B cell (primary cell): ENCODE results near the gene NPIPB8. TPM values are rescaled to one million over a fixed set of nuclear protein-coding genes. Genes with fewer than 3 reads are reported as not detected.
"Not testable (repeated sequence)": the region's sequence is repeated elsewhere in the genome, so short reads cannot be mapped to it uniquely, and the experiment has no call there.

Experiments
- ATAC-seq: fragments of 200-7000 bp; cut with Tn5 transposase; one replicate; pipeline ENCODE4 v1.10.0; 2021; ENCODE audit warnings: low read depth, mild to moderate bottlenecking, moderate number of reproducible peaks, moderate library complexity
- CTCF ChIA-PET: fragments of 350-600 bp; sonication (Branson Sonifier 250); formaldehyde crosslinking; loops from one replicate; lab custom pipeline; 2021; ENCODE audit warnings: antibody characterized with exemption, inconsistent platforms; lab: Charles Lee
- POLR2A ChIA-PET: fragments of 350-600 bp; sonication (Branson Sonifier 250); formaldehyde crosslinking; loops from one replicate; lab custom pipeline; 2021; ENCODE audit warnings: antibody characterized with exemption; lab: Charles Lee
- DNase-seq: peaks from one replicate; pipeline ENCODE4 v3.0.0; 2013
- H2AFZ ChIP-seq: 2 replicates; pipeline ENCODE4 v1.6.1; 2012; ENCODE audit warnings: mild to moderate bottlenecking, low read depth, low read length; ENCODE audit not compliant: insufficient read depth, poor library complexity, severe bottlenecking
- H3K27ac ChIP-seq, 2 donors: 1 replicate in 1 of 2; 2 replicates in 1 of 2; pipeline ENCODE4 v1.5.1; 2012 to 2013; ENCODE audit warnings: low read length in 2 of 2, mild to moderate bottlenecking in 2 of 2, moderate library complexity in 1 of 2
- H3K27me3 ChIP-seq, 4 experiments: fragments of 200-600 bp in 1 of 4; sonication (generic) in 1 of 4; replicated peaks in 1 of 4; 1 replicate in 2 of 4; 2 replicates in 2 of 4; pipeline versions ENCODE4 v1.6.1 to v1.7.0; 2013 to 2016; ENCODE audit warnings: low read length in 3 of 4, mild to moderate bottlenecking in 2 of 4, mixed read lengths in 1 of 4, moderate library complexity in 1 of 4; ENCODE audit not compliant: insufficient read depth in 4 of 4, control insufficient read depth in 3 of 4; ENCODE audit errors: control extremely low read depth in 1 of 4
- H3K36me3 ChIP-seq, 2 experiments: replicated peaks in 1 of 2; 1 replicate in 1 of 2; 2 replicates in 1 of 2; pipeline versions ENCODE4 v1.6.1 to v1.7.1; 2013; ENCODE audit warnings: low read length in 1 of 2; ENCODE audit not compliant: insufficient read depth in 2 of 2, control insufficient read depth in 1 of 2; ENCODE audit errors: control extremely low read depth in 1 of 2, extremely low read depth in 1 of 2
- H3K4me1 ChIP-seq, 2 donors: fragments of 200-600 bp in 1 of 2; sonication (generic) in 1 of 2; 1 replicate in 1 of 2; 2 replicates in 1 of 2; pipeline versions ENCODE4 v1.5.1 to v1.6.1; 2013 to 2017; ENCODE audit warnings: low read length in 2 of 2; ENCODE audit not compliant: control insufficient read depth in 2 of 2, insufficient read depth in 2 of 2
- H3K4me2 ChIP-seq: replicated peaks from 2 replicates; pipeline ENCODE3; 2012; ENCODE audit warnings: mild to moderate bottlenecking, low read depth, low read length; ENCODE audit not compliant: poor library complexity, severe bottlenecking
- H3K4me3 ChIP-seq, 5 experiments: fragments of 200-600 bp in 1 of 5; sonication (generic) in 1 of 5; 1 replicate in 3 of 5; 2 replicates in 2 of 5; pipeline versions ENCODE4 v1.5.1 to v1.7.0; 2011 to 2016; ENCODE audit warnings: low read length in 4 of 5, mild to moderate bottlenecking in 4 of 5, low read depth in 2 of 5, control low read depth in 1 of 5, moderate library complexity in 1 of 5; ENCODE audit not compliant: insufficient read depth in 1 of 5; ENCODE audit errors: control extremely low read depth in 1 of 5, extremely low read depth in 1 of 5
- H3K79me2 ChIP-seq: fragments of 200-600 bp; sonication (generic); one replicate; pipeline ENCODE4 v1.6.0; 2016; ENCODE audit warnings: low read length; ENCODE audit not compliant: control insufficient read depth, insufficient read depth
- H3K9ac ChIP-seq: fragments of 200-600 bp; sonication (generic); 2 replicates; pipeline ENCODE4 v1.6.1; 2017; ENCODE audit warnings: mild to moderate bottlenecking, low read length, moderate library complexity
- H3K9me3 ChIP-seq, 3 donors: one replicate each; pipeline versions ENCODE4 v1.6.1 to v1.7.1; 2013; ENCODE audit warnings: low read length in 2 of 3; ENCODE audit not compliant: control insufficient read depth in 2 of 3, insufficient read depth in 1 of 3; ENCODE audit errors: control extremely low read depth in 1 of 3
- H4K20me1 ChIP-seq: 2 replicates; pipeline ENCODE4 v1.6.0; 2012; ENCODE audit warnings: mild to moderate bottlenecking, low read length; ENCODE audit not compliant: insufficient read depth, control insufficient read depth, poor library complexity, severe bottlenecking
- H3K27ac Mint-ChIP-seq: one replicate; pipeline ENCODE4 v1.8.0; 2021; ENCODE audit warnings: mixed read lengths
- H3K27me3 Mint-ChIP-seq: one replicate; pipeline ENCODE4 v1.8.0; 2021; ENCODE audit warnings: mixed read lengths
- H3K4me1 Mint-ChIP-seq: one replicate; pipeline ENCODE4 v1.8.0; 2021; ENCODE audit warnings: mixed read lengths
- H3K4me3 Mint-ChIP-seq: one replicate; pipeline ENCODE4 v1.8.0; 2021; ENCODE audit warnings: mixed read lengths
- H3K9me3 Mint-ChIP-seq: one replicate; pipeline ENCODE4 v1.8.0; 2022; ENCODE audit warnings: mixed read lengths; ENCODE audit not compliant: insufficient read depth
- CTCF ChIP-seq: fragments of 200-600 bp; IDR thresholded peaks from one replicate; pipeline ENCODE4 v1.8.0; 2022; ENCODE audit warnings: antibody characterized with exemption, mild to moderate bottlenecking
- EZH2 ChIP-seq: IDR thresholded peaks from 2 replicates; pipeline ENCODE4 v1.6.1; 2012; ENCODE audit warnings: borderline replicate concordance, low read depth, mild to moderate bottlenecking, moderate library complexity, low read length; ENCODE audit not compliant: insufficient read depth, poor library complexity, severe bottlenecking
- WGBS: methylation state at CpG from one replicate; pipeline ENCODE4 v1.1.5; 2013; ENCODE audit warnings: missing lambda C conversion rate; ENCODE audit not compliant: insufficient coverage; 5-methylcytosine and 5-hydroxymethylcytosine counted together
- intact Hi-C: fragments of 100-400 bp; cut with micrococcal nuclease; formaldehyde crosslinking; loops from one replicate; pipeline ENCODE4 v1.10.0; 2022
- polyA plus RNA-seq: library from polyadenylated mRNA; depleted of rRNA; stranded (reverse); fragments of >200 nt; gene quantifications from 2 replicates; pipeline ENCODE4 v1.2.3, GENCODE V29; 2012
- total RNA-seq, 2 donors: library from RNA; stranded (reverse); fragments of 120-200 nt in 1 of 2; gene quantifications; 1 replicate in 1 of 2; 2 replicates in 1 of 2; pipeline versions ENCODE4 v1.2.3 to v1.2.4, GENCODE V29; 2013 to 2022

Gene NPIPB8
- total and polyA plus RNA-seq, 2 donors (not counting 1 experiment from before 2014, with no cell fraction given), result 0.04 to 1.1 TPM

GRCh38 chr16:28607116-28607623, 30.7 kb upstream of the NPIPB8 start:
- Histone ChIP-seq H3K4me2 (no peak overlapping the region), H2AFZ (no peak overlapping the region), H3K36me3 (no peaks in the 10 kb centered on the region), H3K9me3 (no peaks in the 10 kb centered on the region), H3K4me3 (no peak overlapping the region), H3K4me1 (no peaks in the 10 kb centered on the region), H3K9ac (no peak overlapping the region), H4K20me1 (no peaks in the 10 kb centered on the region), H3K79me2 (no peaks in the 10 kb centered on the region), H3K27ac (no peak overlapping the region), H3K27me3 (no peaks in the 10 kb centered on the region)
- intact Hi-C loops, result no loop called here
- Mint-ChIP-seq H3K27ac (no peak overlapping the region), H3K4me3 (no peak overlapping the region), H3K27me3 (no peaks in the 10 kb centered on the region), H3K4me1 (peaks cover 4% of the 10 kb centered on the region), H3K9me3 (no peaks in the 10 kb centered on the region)
- DNase-seq (no peak), ATAC-seq (no peak)
- WGBS, result 97% methylated on average over 7 of the region's 9 CpGs
- TF ChIP-seq EZH2 (no peak), CTCF (no peak)
- ChIA-PET CTCF (no interaction called here), POLR2A (no interaction called here)

DNA sequence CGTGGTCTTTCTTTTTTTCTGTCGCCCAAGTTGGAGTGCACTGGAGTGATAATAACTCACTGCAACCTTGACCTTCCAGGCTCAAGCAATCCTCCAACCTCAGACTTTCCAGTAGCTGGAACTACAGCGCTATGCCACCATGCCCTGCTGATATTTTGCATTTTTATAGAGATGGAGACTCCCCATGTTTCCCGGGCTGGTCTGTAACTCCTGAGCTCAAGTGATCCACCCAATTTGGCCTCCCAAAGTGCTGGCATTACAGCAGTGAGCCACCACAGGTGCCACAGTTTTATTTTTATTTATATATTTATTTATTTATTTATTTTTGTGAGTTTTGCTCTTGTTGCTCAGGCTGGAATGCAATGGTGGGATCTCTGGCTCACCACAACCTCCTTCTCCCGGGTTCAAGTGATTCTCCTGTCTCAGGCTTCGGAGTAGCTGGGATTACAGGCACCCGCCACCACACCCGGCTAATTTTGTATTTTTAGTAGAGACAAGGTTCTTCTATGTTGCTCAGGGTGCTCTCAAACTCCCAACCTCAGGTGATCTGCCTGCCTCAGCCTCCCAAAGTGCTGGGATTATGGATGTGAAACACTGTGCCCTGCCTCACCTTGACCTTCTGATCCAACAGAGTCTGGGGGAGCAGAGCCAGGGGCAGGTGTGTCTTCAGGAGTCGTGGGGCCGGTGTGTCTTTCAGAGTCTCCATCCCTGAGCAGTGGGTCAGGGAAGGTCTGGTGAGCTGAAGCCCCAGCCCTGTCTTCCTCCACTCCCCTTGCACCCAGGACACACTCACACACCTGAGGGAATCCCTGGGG, 30.0 kb upstream of the NPIPB8 start:
- intact Hi-C loops, H3K27me3 Mint-ChIP-seq, H3K9me3 ChIP-seq, H3K4me3 ChIP-seq, POLR2A ChIA-PET, H3K9ac ChIP-seq, H3K36me3 ChIP-seq, H3K9me3 Mint-ChIP-seq, H2AFZ ChIP-seq, H3K27ac Mint-ChIP-seq, H3K4me2 ChIP-seq, H3K4me1 Mint-ChIP-seq, H3K79me2 ChIP-seq, H3K4me1 ChIP-seq, H3K27me3 ChIP-seq, ATAC-seq, H3K27ac ChIP-seq, H3K4me3 Mint-ChIP-seq, DNase-seq, CTCF ChIA-PET, H4K20me1 ChIP-seq: not testable (repeated sequence)
- 100% methylated on average over 1 of the region's 10 CpGs for WGBS

GRCh38 chr16:28608496-28608808, 29.4 kb upstream of the NPIPB8 start:
- H3K4me2 ChIP-seq, H3K27me3 ChIP-seq, H3K9ac ChIP-seq, H3K4me3 Mint-ChIP-seq, H3K4me3 ChIP-seq, ATAC-seq, H3K4me1 ChIP-seq, H3K9me3 ChIP-seq, H4K20me1 ChIP-seq, H3K27ac ChIP-seq, H3K27me3 Mint-ChIP-seq, H3K36me3 ChIP-seq, H3K79me2 ChIP-seq, CTCF ChIA-PET, H3K4me1 Mint-ChIP-seq, H3K9me3 Mint-ChIP-seq, DNase-seq, H3K27ac Mint-ChIP-seq, intact Hi-C loops, H2AFZ ChIP-seq, POLR2A ChIA-PET: not testable (repeated sequence)
- no CpG with 5 or more reads among the region's 7 CpGs for WGBS
